GM19238 (cell line): ENCODE measurements around the gene KLHDC9.

Experiments used
- DNase-seq: peaks from one replicate; pipeline ENCODE4 v3.0.0; 2011; ENCODE audit warnings: low spot score; ENCODE audit not compliant: insufficient read length

KLHDC9 gene

GRCh38 chr1:161074676-161075368 lies 23.3 kb upstream of the KLHDC9 start:
- no peak for DNase-seq

DNA sequence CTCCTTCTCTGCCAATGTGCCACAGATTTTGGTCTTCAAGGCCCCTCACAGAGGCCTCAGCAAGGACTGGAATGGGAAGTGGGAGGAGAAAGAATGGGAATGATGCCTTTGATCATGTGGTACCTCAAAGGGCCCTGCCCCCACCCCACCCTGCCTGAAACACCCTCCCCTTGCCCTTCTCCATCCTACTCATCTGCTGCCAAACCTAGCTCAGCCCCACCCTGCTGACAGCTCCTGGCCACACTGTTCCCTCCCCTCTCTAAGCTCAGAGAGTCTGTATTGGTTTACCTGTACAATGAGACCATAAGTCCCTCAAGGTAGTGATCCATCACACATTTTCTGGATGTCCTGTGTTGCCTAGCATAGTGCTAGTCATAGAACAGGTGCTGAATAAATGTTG lies 21.8 kb upstream of the KLHDC9 start:
- DNase-seq = no peak

DNA sequence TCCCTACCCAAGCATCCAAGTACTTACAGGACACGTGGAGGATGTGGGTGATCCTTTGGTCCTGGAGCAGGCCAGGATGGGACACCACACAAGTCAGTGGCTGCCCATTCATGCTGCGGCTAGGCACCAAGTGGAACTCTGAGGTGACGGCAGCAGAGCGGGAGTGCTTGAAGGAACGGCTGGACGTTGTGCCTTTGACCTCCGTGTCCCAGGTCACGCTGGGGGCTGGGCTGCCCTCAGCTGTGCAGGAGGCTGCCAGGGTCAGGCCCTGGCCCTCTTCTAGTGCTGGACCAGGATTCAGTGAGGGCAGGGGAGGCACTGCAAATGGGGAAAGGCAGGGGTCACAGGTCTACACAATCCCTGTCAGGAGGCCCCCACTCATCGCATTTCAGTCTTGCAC lies 20.7 kb upstream of the KLHDC9 start:
- no peak for DNase-seq

DNA sequence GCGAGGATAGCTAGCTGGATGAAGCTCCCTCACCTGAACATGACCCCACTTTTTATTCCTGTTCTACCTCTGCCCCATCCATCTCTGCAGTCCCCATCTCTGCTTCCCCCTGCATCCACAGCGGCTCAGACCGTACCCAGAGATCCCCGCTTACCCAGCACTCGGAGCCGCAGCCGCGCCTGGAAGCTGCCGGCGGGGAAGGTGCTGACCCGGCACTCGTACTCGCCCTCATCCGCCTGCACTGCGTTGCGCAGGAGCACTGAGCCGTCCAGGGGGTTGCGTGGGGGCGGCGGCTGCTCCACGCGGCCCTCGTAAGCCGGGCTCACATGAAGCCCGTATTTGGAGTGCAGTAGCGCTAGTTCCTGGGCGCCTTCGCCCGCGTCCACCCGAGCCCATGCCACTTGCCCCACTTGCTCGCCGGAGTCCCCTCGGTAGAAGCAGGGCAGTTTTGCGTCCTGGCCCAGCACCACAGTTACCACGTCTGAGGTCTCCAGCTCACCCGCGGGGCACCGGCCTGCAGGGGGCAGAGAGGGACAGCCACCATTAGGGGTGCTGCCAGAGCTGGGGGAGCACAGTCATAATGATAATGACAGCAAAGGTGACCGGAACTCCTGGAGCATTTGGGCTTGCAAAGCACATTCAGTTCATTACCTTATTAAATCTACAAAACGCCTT lies 18.6 kb upstream of the KLHDC9 start:
- DNase-seq = no peak

- no peak for DNase-seq
Observed at GRCh38 chr1:161080441-161081405, 17.4 kb upstream of the KLHDC9 start.

- DNase-seq = no peak
Observed at GRCh38 chr1:161081519-161081918, 16.6 kb upstream of the KLHDC9 start.

GRCh38 chr1:161082483-161082882 lies 15.7 kb upstream of the KLHDC9 start:
- DNase-seq = no peak

DNA sequence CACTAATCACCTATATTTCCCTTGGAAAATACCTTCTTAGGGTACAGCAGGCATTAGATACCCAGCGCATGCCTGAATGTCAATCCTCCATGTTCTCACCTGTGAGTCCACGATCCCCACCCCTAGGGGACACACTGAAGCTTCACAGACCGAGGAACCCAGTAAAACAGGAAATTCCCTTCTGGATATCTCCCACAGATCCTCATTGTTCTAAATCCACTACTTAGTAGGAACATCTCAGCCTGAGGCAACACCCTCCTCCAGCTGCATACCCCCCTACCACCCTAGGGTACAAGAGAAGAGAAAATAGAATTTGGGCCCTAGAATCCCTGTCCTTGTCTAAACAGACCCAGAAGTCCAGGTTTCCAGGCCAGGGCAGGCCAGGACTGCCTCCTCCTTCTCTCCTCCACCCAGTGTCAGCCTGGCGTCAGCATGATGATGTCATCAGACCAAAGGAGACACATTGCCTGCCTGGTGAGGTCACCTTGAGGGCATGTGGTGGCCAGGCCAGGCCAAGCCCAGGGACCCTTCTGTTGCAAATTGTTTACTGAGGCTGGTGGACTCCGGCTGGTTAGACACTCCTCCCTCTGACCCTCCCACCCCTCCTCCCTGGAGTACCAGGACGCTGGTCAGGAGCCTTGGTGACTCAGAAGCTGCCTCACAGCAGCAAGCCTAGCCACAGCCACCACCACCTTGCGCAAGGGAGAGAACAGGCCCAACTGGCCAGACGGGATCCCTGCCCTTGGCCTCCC lies 15.0 kb upstream of the KLHDC9 start:
- DNase-seq = no peak

DNA sequence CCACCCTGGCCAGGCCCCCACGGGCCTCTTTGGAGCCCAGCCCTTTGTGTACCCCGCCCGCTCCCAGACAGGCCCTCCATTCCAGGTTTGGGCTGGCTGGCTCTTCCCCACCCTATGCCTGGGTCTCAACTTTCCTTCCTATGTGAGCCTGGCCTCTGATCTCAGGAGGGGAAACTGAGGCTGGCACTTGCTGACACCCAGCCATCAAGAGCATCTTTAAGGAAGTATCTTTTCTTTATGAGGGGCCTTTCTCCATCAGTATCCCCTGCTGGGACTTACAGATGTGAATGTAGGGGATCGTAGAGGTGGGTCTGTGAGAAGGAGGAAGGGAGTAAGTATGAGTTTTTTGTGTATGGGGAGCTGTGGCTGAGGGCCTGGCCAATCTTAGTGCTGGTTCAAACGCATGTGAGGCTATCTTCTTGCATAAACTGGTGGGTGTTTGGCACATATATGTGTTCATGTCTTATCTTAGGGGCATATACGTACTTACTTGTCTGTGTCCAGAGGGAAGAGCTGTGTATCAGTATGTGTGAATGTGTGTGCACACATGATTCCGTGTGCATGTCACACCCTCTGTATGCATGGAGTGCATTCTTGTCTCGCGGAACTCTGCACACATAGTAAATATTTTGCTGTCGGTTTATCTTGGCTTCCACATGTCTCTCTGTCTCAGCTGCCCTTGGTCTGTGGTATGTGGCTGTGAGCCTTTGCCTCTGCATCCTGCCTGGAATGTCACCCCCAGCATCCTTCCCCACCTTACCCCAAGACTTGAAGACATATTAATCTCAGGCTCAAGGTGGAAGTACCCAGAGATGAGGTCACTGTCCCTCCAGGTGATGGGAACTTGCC lies 14.2 kb upstream of the KLHDC9 start:
- no peak for DNase-seq

- no peak for DNase-seq
Observed at GRCh38 chr1:161084597-161084988, 13.6 kb upstream of the KLHDC9 start.

DNA sequence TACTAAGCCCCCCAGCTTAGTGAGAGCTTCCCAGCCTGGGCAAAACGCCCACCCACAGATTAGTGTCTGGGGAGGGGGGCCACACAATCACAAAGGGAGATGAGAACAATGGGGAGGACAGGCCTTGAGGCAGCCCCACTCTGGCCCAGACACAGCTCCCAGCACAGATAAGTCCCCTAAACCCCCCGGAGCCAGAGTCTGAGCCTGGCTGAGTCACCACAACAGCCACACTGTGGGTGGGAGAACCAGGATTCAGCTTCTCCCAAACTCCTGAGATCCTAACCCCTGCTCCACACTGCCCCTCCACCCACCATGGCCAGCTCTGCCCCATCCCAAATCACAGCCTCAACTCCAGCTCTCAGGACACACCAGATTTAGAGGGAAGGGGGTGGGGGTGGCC lies 13.0 kb upstream of the KLHDC9 start:
- no peak for DNase-seq

DNA sequence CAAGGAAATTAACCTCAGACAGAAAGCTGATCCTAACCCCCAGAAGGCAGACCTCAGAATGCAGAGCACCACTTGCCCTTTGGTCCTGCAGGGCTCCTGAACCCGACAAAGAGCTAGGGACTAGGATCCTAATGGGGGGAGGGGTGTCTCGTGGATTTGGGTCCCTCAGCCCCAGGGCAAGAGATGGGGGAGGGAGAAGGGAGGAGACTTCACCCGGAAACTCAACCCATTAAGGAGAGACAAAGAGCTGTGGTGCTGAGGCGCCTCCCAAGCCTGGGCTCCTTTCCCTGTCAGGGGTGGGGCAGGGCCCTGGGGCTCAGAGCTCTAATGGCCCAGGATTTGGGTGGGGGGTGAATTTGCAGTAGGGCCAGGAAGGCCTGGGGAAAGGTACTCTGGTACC lies 11.7 kb upstream of the KLHDC9 start:
- no peak for DNase-seq

- no peak for DNase-seq
Observed at GRCh38 chr1:161088587-161089110, 9.5 kb upstream of the KLHDC9 start.

DNA sequence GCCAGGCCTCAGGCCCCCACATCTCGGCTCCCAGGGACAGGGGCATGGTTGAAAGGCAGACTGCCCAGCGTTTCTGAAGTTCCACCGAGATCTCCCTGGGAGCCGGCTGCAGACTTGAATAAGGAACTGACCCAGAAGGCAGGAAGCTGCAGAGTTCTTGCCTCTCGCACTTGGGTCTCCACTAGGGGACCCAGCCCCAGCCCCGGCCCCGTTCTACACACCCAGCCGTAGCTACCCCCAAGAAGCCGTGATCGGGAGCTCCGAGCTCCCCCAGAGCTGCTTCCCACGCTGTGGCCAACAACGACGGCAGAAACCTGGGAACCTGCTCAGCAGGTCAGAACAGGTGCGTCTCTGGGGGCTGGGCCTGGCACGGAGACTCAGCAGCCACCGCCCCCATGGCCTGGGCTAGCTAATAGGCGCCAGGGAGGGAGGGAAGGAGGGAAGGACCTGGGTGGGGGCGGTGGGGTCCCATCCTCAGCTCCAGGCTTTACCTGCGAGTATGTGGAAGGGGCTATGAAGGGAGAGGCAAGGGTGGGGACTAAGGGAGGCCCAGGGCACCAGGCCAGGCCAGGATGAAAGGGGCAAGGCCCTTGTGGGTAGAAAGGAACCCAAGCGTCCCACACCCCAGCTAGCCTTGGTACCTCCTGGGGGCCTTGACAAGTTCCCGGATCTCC lies 8.8 kb upstream of the KLHDC9 start, which contains the start of gene NECTIN4:
NECTIN4 (minus strand) TSS at position 308 of the 674 bp plus-strand sequence; CDS start at position 46, 262 bp downstream.
- no peak for DNase-seq

DNA sequence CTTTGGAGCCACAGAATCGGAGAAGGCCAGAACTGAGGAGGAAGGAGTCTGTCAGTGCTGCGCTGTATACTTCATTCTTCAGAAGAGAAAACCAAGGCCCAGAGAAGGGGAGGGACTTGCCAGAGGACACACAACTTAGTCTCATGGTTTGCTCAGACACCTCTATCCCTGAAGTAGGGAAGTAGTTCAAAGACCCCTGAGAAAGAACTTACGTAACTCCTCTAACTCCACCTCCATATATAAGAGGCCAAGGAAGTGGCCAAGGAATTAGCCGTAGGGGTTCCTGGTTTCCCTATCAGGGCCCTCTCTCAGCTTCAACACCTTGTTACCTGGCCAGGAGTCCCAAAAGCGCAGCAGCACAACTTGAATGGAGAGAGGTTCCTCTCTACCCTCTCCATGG lies 8.2 kb upstream of the KLHDC9 start:
- DNase-seq = no peak

DNA sequence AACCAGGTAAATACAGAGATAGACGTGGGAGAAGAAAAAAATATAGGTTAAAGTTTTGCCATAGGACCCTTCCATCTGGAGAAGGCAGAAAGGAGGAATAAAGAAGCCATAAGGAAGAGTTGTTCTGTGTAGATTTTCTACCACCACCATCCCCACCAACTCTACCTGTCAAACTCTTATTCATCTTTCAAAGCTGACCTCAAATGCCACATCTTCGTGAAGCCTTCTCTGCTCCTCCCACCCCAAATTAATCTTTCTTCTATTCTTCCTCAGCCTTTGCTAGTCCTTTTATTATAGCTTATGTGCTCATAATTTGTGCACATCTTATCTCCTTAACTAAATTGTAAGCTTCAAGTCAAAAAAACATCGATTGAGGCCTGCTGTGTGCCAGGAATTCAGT lies 7.5 kb upstream of the KLHDC9 start:
- DNase-seq = no peak

GRCh38 chr1:161091093-161091492 lies 7.1 kb upstream of the KLHDC9 start:
- DNase-seq = no peak

GRCh38 chr1:161091796-161092507 lies 6.2 kb upstream of the KLHDC9 start:
- no peak for DNase-seq

GRCh38 chr1:161092621-161093028 lies 5.5 kb upstream of the KLHDC9 start:
- no peak for DNase-seq
